Spinal cord (tissue), 10 donors: ENCODE results near the gene DAPK1. TPM values are rescaled to one million over a fixed set of nuclear protein-coding genes. Genes with fewer than 3 reads are reported as not detected.
A peak's percentile ranks its signal among the peaks of the same experiment; 100 is the strongest.
"Not testable (repeated sequence)": the region's sequence is repeated elsewhere in the genome, so short reads cannot be mapped to it uniquely, and the experiment has no call there.

Experiments used
- DNase-seq, 6 donors: peaks; one replicate each; pipeline versions ENCODE4 v3.0.0 to v3.0.0-alpha.2; 2013 to 2015; ENCODE audit warnings: low spot score in 6 of 6, low read depth in 4 of 6
- H3K27ac ChIP-seq: one replicate; pipeline ENCODE4 v1.5.1; 2013; ENCODE audit warnings: low read depth, low read length, control low read depth
- H3K27me3 ChIP-seq: one replicate; pipeline ENCODE4 v1.6.1; 2013; ENCODE audit warnings: low read length; ENCODE audit not compliant: control insufficient read depth, insufficient read depth
- H3K36me3 ChIP-seq: one replicate; pipeline ENCODE4 v1.6.1; 2013; ENCODE audit warnings: low read length; ENCODE audit not compliant: control insufficient read depth, insufficient read depth
- H3K4me1 ChIP-seq: one replicate; pipeline ENCODE4 v1.6.1; 2013; ENCODE audit warnings: low read length; ENCODE audit not compliant: control insufficient read depth, insufficient read depth
- H3K4me3 ChIP-seq: one replicate; pipeline ENCODE4 v1.5.1; 2013; ENCODE audit warnings: low read depth, low read length, control low read depth
- H3K9me3 ChIP-seq: one replicate; pipeline ENCODE4 v1.6.1; 2013; ENCODE audit warnings: low read length; ENCODE audit not compliant: control insufficient read depth, insufficient read depth
- WGBS: methylation state at CpG from one replicate; pipeline ENCODE4 v1.1.5; 2013; ENCODE audit warnings: missing lambda C conversion rate; ENCODE audit not compliant: insufficient coverage; 5-methylcytosine and 5-hydroxymethylcytosine counted together
- polyA plus RNA-seq, 2 donors: library from polyadenylated mRNA; unstranded; fragments of 120-200 nt; gene quantifications; one replicate each; pipeline ENCODE4 v1.2.1, GENCODE V29; 2013; ENCODE audit not compliant: insufficient read length in 2 of 2
- total RNA-seq, 2 donors: library from RNA; depleted of rRNA in 1 of 2; stranded (reverse); fragments of 120-200 nt in 1 of 2; fragments of >200 nt in 1 of 2; gene quantifications; one replicate each; pipeline versions ENCODE4 v1.2.3 to v1.2.4, GENCODE V29; 2013 to 2014
- donor health status: healthy.

The DAPK1 gene
- total and polyA plus RNA-seq, 4 donors = 53.3 to 82.6 (median 77.9) TPM

DNA sequence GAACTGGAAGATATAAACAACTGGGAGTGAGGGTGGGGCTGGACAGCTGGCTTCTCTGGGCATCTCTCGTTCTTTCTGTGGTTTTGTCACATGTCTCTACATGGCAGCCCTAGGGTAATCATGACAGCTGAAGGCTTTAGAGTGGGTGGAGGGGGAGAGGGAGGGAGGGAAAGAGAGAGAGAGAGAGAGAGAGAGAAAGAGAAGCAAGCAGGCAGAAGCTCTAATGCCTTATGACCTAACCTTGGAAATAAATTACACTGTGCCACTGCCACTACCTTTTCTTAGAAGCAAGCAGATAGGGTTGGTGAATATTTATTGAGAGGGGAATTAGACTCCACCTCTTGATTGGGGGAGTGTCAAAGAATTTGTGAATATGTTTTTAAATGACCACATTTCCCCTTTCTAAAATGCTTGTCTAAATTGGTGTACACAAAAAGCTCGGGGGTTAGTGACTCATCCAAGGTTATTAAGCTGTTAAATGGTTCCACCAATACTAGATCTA, 2.6 kb upstream of the DAPK1 start:
- Histone ChIP-seq H3K36me3 (no peaks in the 10 kb centered on the region), H3K9me3 (no peaks in the 10 kb centered on the region), H3K4me1 (peaks cover 14% of the 10 kb centered on the region), H3K27me3 (peaks cover 18% of the 10 kb centered on the region), H3K4me3 (no peak overlapping the region), H3K27ac (no peak overlapping the region)
- 27% methylated on average over 1 of the region's 2 CpGs for WGBS
- peak in 2 of 6 donors; percentile 17 to 30 for DNase-seq

DNA sequence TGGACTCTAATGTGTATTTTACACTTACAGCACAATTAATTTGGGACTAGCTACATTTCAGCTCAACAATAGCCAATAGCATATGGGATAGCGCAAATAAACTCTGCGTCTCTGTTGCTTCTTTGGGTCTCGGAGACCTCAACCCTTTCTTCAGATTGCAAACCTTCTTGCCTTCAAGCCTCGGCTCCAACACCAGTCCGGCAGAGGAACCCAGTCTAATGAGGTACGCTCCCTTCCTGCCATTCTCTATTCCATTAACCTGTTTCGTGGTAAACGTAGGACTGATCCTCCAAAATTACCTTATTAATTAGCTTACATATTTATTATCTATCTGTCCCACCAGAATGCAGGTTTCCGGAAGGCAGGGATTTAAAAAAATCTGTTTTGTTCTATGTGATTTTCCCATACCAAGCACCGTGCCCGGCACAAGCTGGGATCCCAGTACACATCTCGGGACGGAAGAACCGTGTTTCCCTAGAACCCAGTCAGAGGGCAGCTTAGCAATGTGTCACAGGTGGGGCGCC, 525 bp upstream of the DAPK1 start:
- DNase-seq = peak in 2 of 6 donors; percentile 26 to 72
- Histone ChIP-seq H3K4me3 (peak overlapping the region; percentile 75), H3K36me3 (no peaks in the 10 kb centered on the region), H3K27me3 (peaks cover 18% of the 10 kb centered on the region), H3K9me3 (no peaks in the 10 kb centered on the region), H3K27ac (peak overlapping the region; percentile 47), H3K4me1 (peaks cover 19% of the 10 kb centered on the region)
- 18% methylated on average over 11 of the region's 15 CpGs for WGBS

- Histone ChIP-seq H3K27ac (peak overlapping the region; percentile 79), H3K27me3 (peaks cover 11% of the 10 kb centered on the region), H3K36me3 (peaks cover 2% of the 10 kb centered on the region), H3K9me3 (no peaks in the 10 kb centered on the region), H3K4me3 (peak overlapping the region; percentile 75), H3K4me1 (peaks cover 23% of the 10 kb centered on the region)
- under 1% methylated on average over 80 of the region's 80 CpGs for WGBS
- peak; percentile 57 to 92 (median 68) for DNase-seq
These were observed 561 bp downstream of the DAPK1 start for GRCh38 chr9:87498046-87498810.

DNA sequence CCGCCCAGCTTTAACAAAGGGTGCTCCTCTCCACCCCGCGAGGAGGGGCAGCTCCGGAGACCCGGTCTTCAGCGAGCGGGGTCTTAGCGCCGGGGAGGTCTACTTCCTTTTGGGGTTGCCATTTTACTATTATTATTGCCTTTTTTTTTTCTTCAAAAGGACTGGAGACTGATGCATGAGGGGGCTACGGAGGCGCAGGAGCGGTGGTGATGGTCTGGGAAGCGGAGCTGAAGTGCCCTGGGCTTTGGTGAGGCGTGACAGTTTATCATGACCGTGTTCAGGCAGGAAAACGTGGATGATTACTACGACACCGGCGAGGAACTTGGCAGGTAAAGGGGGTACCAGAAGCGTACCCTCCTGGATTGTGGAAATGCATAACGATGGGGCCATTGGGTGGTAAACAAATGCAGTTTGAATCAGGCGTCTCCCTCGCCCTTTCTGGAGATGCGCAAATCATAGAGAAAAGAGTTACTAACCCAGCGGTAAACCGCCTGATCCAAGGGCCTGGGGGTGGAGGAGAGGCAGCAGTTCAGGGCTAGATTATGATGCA, 1.2 kb downstream of the DAPK1 start:
- 3% methylated on average over 18 of the region's 26 CpGs for WGBS
- H3K4me1 ChIP-seq = peaks cover 23% of the 10 kb centered on the region
- DNase-seq = peak in 2 of 6 donors; percentile 47 to 71
- peak overlapping the region; percentile 79 for H3K27ac ChIP-seq
- peak overlapping the region; percentile 75 for H3K4me3 ChIP-seq
- peaks cover 9% of the 10 kb centered on the region for H3K27me3 ChIP-seq
- no peaks in the 10 kb centered on the region for H3K9me3 ChIP-seq
- H3K36me3 ChIP-seq = peaks cover 2% of the 10 kb centered on the region

GRCh38 chr9:87499424-87500017, 1.9 kb downstream of the DAPK1 start:
- WGBS = no CpG with 5 or more reads among the region's 2 CpGs
- peaks cover 9% of the 10 kb centered on the region for H3K27me3 ChIP-seq
- H3K4me1 ChIP-seq = peaks cover 23% of the 10 kb centered on the region
- H3K27ac ChIP-seq = no peak overlapping the region
- H3K9me3 ChIP-seq = no peaks in the 10 kb centered on the region
- H3K36me3 ChIP-seq = peaks cover 2% of the 10 kb centered on the region
- H3K4me3 ChIP-seq = peak overlapping the region; percentile 75
- DNase-seq = peak in 1 of 6 donors; percentile 46

DNA sequence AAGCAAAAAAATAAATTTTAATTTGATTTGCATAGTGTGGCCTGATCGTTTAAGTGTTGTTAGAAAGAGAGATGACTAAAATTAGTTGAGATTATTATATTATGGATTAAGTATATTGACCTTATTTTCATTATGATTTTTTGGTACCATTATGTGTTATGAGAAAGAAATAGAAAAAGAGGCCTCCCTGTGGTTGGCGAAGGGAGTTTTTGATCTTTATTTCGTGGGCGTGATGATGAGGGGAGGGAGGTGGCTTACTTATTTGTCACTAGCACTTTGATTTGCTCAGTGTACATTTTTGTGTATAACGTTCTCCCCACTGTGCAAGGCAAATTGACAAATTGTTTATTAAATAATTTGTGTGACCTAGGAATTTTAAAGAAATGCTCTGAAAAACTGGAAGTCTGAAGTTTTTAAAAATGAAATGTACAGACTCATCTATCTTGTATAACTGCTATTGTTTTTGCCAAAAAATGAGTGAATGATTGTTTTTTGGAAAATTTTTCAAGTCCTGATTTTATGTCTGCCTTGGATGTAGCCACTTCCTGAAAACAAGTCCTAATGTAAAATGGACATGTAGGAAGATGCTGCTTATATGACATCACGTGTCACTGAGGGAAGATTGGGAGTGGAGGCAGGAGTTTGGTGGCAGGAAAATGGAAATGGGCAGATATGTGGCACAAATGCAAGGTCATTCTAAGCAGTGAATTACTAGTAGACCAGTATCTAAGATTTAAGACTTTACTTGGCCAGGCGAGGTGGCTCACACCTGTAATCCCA, 3.0 kb downstream of the DAPK1 start:
- H3K27me3 ChIP-seq = peaks cover 9% of the 10 kb centered on the region
- WGBS = 75% methylated on average over 4 of the region's 7 CpGs
- peaks cover 23% of the 10 kb centered on the region for H3K4me1 ChIP-seq
- peak overlapping the region; percentile 75 for H3K4me3 ChIP-seq
- no peak overlapping the region for H3K27ac ChIP-seq
- H3K9me3 ChIP-seq = no peaks in the 10 kb centered on the region
- DNase-seq = peak in 1 of 6 donors; percentile 69
- peaks cover 3% of the 10 kb centered on the region for H3K36me3 ChIP-seq

GRCh38 chr9:87501271-87501656, 3.6 kb downstream of the DAPK1 start:
- H3K27me3 ChIP-seq, DNase-seq, H3K36me3 ChIP-seq, H3K27ac ChIP-seq, H3K4me3 ChIP-seq, H3K9me3 ChIP-seq: not testable (repeated sequence)
- WGBS = 100% methylated on average over 2 of the region's 11 CpGs
- peaks cover 23% of the 10 kb centered on the region for H3K4me1 ChIP-seq

- WGBS = 100% methylated on average over 1 of the region's 1 CpG
- DNase-seq = no peak
- Histone ChIP-seq H3K4me1 (peaks cover 23% of the 10 kb centered on the region), H3K4me3 (no peak overlapping the region), H3K36me3 (peaks cover 5% of the 10 kb centered on the region), H3K27ac (no peak overlapping the region), H3K9me3 (no peaks in the 10 kb centered on the region), H3K27me3 (peaks cover 9% of the 10 kb centered on the region)
These were observed 4.1 kb downstream of the DAPK1 start for GRCh38 chr9:87501806-87502205.
